HG02938 (cell line): ENCODE results near the gene CDC42BPB.
A peak's percentile ranks its signal among the peaks of the same experiment; 100 is the strongest.

Experiments
- ATAC-seq: cut with Tn5 transposase; IDR thresholded peaks from one replicate; pipeline ENCODE4 v1.9.1; 2021; ENCODE audit warnings: mild to moderate bottlenecking, moderate library complexity; ENCODE audit not compliant: unreplicated experiment

The CDC42BPB gene

DNA sequence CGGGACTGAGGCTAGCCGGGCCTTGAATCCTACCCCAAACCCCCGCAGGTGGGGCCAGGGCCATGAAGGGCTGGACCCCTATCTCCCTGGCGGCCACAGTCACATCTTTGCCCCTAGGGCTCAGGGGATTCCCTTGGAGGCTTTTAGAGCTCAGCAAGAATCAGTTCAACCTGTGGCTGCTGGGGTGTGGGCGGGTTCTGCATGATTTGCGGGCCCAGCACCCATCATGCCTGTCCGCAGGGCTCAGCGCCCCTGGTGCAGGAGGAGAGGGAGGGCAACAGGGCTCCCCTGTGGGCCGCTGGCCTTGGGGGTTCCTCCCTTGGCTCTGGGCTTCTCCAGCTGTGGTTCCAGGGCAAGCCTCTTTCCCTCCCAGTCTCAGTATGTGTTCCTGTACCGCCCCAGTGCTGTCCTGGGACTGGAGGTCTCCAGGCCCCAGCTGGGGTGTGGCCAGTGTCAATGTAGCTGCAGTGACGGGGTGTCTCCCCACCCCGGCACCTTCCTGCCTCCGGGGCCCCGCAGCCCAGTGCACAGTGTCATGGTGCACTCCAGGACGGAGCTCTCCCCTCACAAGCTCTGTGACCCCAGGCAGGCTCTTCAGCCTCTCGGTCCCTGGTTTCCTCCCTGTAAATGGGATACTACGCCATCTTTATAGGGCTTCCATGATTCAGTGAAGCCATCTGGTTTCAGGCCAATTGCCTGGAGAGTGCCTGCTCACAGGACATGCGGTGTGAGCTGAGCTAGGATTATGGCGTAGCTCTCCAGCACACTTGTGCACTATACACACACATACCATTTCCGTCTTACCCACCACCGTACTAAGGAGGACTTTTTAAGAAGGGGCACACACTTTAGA is 16.8 kb upstream of the CDC42BPB start:
- ATAC-seq, result no peak

DNA sequence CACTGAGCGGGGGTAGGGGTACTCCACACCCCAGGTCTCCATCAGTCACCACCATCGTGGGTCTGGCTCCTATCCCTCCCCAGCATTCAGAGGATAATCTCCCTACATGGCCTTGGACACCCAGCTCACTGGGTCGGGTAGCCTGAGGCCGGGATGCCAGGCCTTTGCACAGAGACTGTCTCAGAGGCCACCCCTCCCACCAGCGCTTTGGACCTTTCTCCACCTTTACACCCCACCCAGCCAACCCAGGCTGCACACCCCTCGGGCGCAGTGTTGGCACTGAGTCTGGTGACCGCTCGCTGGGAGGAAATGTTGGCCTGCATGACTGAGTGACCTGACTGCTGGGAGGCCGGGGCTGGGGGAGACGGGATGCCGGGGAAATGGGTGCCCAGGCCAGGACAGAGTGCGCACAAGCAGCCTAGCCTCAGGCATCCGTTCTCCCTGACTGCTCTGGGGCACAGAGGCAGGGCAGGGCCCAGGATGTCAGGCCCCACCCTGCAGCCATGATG is 16.1 kb upstream of the CDC42BPB start:
- no peak for ATAC-seq

DNA sequence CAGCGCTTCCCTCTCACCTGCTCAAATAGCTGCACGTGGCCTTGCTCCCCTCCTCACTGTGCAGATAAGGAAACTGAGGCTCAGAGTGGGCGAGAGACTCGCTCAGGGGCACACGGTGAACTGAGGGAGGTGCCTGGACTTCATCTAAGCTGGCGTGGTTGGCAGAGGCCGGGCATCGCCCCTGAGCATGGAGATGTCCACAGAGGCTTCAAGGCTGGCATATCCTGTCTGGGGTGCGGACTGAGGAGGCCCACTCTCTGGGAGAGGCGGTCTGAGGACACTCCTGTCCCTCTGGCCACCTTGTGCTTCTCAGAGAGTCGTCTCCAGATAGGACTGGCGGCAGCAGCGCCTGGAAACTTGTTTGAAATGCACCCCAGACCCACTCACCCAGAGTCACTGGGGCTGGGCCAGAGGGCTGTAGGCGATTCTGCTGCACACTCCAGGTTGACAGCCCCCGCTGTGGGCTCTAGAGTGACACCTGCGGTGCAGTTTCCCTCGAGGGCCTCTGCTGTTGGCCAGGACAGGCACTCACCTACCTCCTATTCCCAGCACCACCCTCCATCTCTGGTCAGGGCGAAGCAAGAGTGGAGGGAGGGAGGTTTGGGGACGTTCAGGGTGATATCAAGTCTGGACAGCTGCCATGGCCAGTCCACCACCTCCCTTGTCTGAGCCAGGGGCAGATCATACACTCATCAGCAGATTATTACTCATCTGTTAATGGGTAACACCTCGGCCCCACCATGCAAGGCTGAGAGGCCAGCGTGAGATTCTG is 15.4 kb upstream of the CDC42BPB start:
- no peak for ATAC-seq

DNA sequence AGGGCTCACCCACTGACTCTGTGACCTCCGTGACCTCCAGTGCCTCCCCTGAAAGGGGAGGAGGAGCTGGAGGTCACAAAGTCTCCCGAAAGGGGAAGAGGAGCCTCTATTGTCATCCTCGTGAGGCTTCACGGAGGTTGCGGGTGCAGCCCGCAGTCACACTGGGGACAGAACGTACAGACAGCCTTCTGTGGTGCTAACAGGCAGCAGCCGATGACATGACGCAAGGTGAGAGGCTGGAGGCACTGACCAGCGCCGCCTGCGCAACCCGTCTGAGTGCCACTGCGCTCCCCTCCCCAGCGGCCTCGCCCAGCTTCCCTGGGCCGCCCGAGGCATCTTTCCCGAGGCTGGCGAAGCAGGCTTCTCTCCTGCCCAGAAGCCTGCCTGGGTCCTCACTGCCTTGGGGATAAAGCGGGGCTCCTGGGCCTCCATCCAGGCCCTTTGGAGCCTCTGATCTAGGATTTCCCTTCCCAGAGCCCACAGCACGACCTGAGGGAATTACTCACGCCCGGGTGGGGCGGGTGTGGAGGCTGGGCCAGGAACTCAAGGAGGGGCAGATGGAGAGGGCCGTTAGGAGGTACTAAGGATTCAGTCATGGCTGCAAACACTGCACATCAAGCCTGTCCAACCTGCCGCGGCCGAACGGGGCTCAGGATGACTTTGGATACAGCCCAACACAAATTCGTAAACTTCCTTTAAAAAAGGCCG is 14.3 kb upstream of the CDC42BPB start:
- no peak for ATAC-seq

DNA sequence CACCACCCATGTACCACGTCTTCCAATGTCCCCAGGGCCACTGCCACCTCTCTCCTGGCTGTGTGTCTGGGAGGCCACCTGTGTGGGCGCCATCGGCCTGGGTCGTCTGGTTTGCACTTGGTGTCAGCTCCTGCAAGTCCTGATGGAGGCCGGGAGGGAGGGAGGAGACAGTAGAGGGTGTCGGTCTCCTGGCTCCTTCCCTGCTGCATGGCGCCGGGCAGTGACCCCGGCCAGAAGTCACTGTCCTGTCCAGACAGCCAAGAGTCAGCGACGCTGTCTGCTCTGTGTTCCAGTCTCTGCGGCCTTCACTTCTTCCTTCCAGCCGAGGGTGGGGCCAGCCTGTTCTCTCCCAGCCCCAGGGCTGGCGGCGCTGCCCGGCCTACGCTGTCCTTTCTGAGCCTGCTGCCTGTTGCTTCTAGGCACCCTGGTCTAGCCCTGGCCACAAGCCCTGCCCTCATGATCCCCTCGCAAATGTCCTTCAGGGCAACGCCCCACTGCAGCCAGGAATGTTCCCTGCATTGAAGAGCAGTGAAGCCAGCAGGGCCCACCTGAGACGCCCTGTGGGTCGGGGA is 13.7 kb upstream of the CDC42BPB start:
- ATAC-seq, result no peak

DNA sequence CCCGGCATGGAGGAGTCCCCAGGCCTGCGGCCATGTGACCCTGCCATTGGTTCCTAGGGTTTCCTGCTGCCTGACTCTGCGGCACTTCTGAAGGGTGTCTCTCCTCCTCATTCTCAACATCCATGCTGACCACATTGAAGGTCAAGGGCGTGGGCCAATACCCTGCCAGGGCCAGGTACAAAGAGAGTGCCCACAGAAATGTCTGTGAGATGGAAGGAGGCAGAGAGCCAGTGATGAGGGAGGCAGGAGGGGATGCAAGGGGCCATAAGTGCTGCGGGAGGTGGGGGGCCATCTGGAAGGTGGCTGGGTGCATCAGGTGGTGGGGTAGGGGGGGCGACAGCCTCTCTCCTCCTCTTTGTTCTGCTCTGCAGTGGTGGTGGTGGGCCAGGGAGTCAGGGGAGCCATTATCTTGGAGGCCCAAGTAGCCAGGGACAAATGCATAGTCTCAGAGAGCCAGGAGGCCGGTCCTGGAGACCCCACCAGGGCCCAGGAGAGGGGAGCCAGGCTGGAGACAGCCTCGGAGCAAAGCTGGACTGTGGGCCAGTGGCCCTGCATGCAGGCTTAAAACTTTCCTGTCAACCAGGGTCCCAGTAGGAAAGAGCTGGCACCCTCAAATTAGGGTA is 13.0 kb upstream of the CDC42BPB start:
- no peak for ATAC-seq

DNA sequence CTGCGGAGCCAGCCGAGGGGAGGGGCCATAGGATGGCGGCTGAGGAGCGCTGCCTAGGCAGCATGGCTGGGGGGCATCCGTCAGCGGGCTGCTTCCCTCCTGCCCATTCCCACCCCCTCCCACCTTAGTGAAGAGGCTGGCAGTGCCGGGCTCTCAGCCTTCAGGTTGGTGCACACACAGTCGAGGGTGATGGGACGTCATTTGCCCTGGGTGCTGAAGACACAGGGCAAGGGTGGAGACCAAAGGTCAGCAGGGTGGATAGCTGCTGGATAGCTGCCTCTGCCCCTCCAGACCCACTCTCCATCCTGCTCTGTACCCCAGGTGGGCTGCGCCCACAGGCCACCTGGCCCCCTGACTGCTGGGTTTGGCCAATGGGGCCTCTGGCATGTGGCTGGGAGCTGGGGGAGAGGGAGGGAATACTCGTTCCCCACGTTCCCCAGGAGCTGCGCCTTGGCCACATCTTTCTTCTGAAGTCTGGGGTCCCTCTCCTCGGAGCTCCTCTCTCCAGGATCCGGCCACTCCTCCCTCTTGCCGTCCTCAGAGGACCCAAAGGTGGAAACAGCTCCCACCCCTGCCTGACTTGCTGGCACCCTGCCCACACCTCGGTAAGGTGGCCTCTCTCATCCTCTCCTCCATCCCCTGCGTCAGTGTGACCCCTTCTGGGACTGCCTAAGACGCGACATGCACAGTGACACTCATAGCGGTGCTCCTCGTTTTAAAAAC is 11.2 kb upstream of the CDC42BPB start:
- no peak for ATAC-seq

DNA sequence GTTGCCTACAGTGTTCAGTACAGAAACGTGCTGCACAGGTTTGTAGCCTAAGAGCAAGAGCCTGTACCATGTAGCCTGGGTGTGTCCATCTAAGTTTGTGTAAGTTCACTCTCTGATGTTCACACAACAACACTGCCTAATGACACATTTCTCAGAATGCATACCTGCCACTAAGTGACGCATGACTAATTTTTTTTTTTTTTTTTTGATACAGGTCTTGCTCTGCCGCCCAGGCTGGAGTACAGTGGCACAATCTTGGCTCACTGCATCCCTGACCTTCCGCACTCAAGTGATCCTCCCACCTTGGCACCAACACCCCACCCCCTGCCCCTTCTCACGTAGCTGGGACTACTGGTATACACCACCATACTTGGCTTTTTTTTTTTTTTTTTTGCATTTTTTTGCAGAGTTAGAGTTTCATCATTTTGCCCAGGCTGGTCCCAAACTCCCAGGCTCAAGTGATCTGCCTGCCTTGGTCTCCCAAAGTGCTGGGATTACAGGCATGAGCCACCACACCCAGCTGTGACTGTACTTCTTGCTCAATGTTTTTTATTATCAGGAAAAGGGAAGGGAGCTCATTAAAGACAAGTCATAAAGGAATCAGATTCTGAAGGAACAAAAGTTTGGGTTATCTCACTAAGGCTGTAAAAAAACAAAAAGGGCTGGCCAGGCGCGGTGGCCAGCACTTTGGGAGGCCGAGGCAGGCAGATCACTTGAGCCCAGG is 10.0 kb upstream of the CDC42BPB start:
- no peak for ATAC-seq

DNA sequence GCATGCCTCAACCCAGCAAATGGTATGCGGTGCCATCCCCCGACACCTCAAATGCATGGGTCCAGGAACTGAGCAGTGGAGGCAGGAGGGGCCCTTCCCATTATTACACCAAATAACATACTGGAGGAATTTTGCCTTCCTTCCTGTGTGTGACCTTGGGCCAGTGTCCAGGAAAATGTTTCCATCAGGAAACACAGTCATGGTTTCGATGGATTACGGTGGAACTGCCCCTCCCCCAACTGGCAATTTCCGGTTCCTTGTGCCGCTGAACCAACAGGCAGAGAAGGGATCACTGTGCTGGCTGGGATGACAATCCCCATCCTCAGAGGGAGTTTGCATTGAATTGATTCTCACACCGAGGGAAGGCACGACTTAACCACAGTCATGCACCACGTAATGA is 9.1 kb upstream of the CDC42BPB start:
- ATAC-seq, result no peak

DNA sequence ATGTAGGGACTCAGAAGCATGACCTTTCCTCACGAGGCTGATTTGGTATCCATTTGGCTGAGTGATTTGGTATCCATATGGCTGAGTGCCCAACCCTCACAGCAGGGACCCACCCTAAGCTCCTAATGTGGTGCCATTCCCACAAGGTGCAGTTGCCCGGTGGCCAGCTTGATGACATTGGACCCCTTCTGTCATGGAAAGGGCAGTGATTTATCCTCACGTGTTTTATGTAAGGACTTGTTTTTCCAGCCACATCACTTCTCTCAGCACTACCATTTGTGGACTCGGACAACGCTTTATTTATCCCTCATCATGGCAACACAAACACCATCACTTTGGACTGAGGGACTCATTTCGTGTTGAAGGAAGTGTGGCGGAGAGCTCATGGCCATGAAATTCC is 8.5 kb upstream of the CDC42BPB start:
- no peak for ATAC-seq

DNA sequence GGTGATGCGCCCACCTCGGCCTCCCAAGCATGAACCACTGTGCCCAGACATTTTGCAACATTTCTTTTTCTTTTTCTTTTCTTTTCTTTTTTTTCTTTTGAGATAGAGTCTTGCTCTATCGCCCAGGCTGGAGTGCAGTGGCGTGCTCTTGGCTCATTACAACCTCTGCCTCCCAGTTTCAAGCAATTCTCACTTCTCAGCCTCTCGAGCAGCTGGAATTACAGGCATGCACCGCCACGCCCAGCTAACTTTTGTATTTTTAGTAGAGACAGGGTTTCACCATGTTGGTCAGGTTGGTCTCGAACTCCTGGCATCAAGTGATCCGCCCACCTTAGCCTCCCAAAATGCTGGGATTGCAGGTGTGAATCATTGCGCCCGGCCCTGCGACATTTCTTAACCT is 7.6 kb upstream of the CDC42BPB start:
- no peak for ATAC-seq

DNA sequence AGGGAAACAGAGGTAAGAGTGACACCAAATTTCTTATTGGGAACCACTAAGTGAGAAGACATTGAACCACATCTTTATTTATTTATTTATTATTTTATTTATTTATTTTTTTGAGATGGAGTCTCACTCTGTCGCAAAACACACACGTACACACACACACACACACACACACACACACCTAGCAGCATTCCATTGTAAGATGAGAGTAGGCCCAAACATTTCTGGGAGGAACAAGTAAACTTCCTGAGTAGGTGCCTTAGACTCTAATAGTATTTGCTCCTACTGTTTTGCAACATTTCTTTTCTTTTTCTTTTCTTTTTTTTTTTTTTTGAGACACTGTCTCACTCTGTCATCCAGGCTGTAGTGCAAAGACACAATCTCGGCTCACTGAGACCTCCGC is 7.1 kb upstream of the CDC42BPB start:
- ATAC-seq, result no peak

DNA sequence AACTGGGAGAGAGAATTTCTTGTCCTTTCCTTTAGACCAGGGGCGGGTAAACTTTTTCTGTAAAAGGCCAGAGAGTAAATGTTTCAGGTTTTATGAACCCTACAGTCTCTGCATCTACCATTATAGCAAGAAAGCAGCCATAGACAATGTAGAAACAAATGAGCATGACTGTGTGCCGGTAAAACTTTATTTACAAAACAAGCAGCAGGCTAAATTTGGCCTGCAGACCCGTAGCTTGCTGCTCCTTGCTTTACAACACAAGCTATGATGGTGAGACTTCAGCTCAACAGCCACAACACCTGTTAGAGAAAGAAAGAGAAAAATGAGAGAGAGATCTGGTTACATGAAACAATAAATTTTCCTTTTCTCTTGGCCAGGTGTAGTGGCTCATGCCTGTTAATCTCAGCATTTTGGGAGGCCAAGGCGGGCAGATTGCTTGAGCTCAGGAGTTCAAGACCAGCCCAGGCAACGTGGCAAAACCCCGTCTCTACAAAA is 4.2 kb upstream of the CDC42BPB start:
- ATAC-seq, result no peak

DNA sequence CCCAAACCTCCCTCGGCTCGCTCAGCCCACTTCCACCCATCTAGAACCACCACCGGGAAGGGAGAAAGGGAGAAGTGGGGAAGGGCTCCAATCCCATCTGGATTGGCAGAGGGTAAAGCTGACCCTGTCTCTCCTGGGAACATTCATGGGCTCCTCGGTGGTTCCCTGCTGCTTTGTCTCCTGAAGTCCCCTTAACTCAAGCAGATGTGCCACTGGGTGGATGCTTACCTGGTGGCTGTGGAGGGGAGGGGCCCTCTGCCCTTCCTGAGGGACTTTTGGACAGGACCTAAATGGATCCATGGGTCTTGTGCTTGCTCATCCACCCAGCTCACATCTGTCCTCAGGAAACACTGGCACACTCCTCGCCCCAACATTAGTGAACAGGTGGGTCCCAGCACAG is 2.2 kb upstream of the CDC42BPB start:
- no peak for ATAC-seq

DNA sequence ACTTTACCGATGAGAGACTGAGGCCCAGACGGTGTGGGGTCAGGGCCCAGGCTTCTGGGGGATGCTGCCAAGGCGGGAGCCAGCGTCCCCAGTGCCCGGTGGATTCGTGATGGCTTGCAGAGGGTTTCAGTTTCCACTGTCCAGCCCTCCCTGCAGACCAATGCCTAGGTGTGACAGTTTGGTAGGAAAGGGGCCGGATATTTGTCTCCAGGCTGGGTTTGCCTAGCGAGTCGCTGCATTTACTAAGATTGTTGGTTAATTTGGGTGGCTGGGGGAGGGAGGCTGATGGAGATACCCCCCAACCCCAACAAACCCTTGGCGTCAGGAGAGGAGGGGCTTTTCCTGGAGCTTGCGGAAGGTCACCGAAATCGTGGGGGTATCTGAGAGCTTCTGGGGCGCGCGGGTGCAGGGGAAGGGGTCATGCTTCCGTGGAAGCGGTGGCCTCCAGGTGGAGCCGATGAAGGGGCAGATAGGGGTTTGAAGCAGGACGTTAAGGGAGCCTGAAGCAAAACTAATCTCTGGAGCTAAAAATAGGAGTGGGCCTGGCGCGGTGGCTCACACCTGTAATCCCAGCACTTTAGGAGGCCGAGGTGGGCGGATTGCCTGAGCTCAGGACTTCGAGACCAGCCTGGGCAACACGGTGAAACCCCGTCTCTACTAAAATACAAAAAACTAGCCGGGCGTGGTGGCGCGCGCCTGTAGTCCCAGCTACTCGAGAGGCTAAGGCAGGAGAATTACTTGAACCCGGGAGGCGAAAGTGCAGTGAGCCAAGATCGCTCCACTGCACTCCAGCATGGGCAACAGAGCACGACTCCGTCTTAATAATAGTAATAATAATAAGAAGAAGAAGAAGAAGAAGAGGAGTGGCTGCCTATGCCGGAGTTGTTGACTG is 1.1 kb upstream of the CDC42BPB start:
- ATAC-seq, result no peak

DNA sequence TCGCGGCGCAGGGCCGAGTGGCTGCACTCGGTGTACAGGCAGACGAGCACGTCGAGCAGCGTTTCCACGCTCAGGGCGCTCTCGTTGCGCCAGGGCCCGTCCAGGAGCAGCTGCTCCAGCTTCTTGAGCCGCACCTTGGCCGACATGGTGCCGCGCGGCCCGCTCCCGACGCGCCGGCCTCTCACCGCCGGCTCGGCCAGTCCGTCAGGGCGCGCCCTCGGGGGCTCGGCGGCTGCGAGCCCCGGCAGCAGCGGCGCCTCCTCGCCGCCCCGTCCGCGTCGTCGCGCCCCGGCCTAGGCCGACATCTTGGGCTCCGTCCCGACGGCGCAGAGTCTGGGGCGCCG is 349 bp downstream of the CDC42BPB start:
- ATAC-seq, result peak; percentile 32

DNA sequence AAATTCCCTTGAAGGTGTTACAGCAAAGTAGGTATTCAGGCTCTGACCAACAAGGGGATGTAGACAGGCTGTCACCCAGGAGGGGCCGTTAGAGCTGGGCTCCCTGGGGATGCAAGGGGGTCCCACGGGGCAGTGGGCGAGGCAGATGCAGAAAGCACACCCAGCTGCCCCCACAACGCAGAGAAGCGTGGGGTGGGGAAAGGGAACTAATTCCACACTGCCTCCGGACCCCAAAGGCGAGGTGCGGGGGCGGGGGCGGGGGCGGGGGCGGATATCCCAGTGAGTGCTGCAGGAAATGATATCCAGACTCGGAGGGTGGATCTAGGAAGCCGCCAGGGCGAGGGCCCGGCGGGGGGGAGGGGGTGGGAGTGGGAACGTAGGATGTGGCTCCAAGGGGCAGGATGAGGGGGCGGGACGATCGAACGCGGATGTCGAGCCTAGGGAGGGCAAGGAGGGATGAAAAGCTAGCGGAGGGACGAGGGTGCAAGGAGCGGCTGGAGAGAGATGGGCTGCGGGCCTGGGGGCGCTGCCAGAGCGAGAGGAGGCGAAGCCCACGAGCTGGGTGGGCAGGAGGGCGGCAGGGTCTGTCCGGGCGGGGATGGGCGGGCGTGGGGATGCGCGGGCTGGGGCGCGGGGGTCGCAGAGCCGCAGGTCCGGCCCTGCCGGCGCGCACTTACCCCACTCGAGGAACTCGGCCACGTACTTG is 874 bp downstream of the CDC42BPB start:
- ATAC-seq, result no peak

DNA sequence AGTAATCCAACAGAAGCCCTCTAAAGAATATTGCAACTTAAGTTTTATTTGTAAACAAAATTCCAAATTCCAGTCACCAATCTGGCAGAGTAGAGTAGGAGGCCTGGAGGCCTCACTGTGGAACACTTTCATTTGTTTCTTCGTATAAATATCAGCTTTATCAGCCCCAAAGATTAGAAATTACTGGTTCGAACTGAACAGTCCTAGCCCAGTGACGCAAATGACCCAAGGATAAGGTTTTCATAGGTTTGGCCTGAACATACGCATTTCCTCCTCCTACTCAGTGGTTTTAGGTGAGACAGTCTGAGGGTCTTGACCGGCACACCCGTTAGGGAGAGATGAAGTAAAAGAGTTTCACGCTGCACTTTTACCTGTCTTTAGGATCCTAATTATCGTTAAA is 1.7 kb downstream of the CDC42BPB start:
- ATAC-seq, result no peak
